HG02885 (cell line): ENCODE results near the gene TCOF1.

Experiments used
- ATAC-seq: cut with Tn5 transposase; IDR thresholded peaks from one replicate; pipeline ENCODE4 v1.9.1; 2021; ENCODE audit warnings: mild to moderate bottlenecking; ENCODE audit not compliant: unreplicated experiment, poor library complexity

TCOF1 gene

GRCh38 chr5:150321784-150322183, 35.7 kb upstream of the TCOF1 start:
- no peak for ATAC-seq

DNA sequence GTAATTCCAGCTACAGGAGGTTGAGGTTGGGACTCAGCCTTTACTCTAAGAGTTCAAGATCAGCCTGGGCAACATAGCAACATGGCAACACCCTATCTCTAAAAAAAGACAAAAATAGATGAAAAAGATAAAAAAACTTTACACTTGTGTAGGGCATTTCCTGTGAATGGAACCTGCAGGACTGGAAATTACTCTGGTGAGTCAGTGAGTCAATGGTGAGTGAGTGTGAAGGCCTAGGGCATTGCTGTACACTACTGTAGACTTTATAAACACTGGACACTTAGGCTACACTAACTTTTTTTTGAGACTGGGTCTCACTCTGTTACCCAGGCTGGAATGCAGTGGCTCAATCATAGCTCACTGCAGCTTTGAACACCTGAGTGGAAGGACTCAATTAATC, 35.3 kb upstream of the TCOF1 start:
- no peak for ATAC-seq

GRCh38 chr5:150323092-150323491, 34.4 kb upstream of the TCOF1 start:
- ATAC-seq: no peak

DNA sequence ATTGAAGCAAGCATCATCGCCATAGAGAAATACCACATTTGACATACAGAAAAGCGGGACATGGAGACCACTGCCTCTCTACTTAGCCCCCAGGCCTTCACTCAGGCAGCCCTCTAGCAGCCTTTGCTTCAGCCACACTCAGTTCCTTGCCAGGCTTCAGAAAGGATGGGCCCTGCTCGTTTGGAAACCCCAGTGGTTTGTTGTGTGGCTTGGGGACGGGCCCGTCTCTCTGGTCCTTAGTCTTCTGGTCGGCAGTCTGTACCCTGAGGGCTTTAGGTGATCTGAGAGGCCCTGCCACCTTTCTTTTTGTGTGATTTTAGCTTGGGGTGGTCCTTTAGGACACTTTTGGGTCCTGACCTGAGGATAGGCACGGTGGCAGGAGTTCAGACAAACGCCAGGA, 33.7 kb upstream of the TCOF1 start:
- ATAC-seq: no peak

- ATAC-seq: no peak
Measured at GRCh38 chr5:150325426-150325825, 32.1 kb upstream of the TCOF1 start.

- ATAC-seq: no peak
Measured at GRCh38 chr5:150326707-150327106, 30.8 kb upstream of the TCOF1 start.

- ATAC-seq: no peak
Measured at GRCh38 chr5:150327139-150327538, 30.4 kb upstream of the TCOF1 start.

GRCh38 chr5:150328515-150328914, 29.0 kb upstream of the TCOF1 start:
- no peak for ATAC-seq

GRCh38 chr5:150329038-150329437, 28.5 kb upstream of the TCOF1 start:
- ATAC-seq: no peak

DNA sequence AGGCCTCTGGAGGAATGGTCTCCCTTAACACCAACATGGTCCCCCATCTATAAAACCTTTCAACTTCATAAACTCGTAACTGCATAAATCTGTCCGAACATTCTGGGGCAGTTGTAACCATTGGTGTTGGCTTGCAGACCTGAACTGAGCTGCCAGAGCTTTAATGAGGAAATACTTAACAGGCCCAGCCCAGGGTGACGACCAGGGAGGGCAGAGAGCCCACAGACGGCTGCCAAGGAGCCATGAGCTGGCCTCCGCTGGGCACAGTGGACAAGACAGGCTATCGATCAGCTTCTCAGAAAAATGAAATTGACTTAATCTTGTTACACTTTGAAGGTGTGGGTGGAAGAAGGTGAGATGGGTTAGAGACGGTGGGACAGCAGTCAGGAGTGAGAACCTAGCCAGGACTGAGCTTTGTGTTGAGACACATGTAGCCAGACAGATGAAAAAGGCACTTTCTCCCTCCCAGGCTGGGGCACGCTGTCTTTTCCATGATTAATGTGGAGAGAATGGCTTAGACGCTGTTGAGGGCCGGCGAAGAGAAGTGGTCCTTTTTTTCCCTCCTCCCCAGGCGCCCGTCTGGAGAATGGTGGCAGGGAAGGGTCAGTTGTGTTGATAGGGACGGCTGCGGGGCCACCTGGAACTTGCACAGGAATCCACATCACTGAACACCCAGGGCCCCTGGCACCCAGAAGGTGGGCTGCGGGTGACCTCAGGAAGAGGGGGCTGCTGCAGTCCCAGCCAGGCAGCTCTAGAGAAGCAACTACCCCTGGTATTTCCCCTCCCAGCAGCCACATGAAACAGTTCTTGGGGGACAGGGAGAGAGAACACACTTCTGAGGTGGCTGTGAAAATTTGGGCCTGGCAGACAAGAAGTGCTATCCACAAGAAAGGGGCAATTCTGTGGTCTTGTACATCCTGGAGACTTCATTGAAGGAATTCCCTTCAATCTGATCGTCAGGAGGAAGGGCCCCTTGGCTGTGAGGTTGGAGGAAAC, 27.3 kb upstream of the TCOF1 start:
- ATAC-seq: no peak

DNA sequence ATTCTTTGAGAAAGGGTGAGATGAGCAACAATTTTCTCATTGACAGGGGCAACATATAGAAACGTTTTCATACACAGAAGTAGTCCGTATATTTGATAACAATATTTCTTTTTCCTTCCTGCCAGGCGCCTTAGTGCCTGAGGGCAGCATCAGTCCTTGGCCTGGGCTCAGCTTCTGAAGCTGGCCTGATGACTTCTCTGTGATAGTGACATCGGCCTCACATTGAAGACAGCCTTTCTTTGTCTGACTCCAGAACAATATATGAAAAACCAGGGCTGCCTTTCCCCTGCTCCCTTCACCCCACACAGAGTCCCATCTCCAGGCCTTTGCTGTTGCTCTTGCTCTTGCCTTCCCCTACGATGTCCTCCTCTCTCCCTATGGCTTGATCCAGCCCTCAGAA, 24.1 kb upstream of the TCOF1 start:
- no peak for ATAC-seq

- ATAC-seq: no peak
Measured at GRCh38 chr5:150335778-150336177, 21.7 kb upstream of the TCOF1 start.

DNA sequence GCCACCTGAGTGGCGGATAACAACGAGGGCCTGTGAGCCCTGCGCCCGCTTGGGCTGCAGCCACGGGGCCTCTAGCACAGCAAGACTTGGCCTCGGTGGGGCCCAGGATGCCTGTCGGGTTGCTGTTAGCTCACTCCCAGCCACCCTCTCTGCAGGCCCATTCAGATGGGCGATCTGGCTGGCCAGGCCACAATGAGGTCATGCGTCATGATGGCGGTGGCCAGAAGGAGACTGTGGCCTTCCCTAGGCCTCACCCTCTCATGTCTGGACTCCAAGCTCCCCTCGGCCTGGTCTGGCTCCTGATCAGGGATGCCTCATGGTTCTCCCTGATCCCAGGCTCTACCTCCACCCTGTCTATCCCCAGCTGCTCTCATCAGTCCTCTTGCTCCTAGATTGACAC, 19.0 kb upstream of the TCOF1 start:
- ATAC-seq: no peak

GRCh38 chr5:150339165-150339564, 18.3 kb upstream of the TCOF1 start:
- no peak for ATAC-seq

DNA sequence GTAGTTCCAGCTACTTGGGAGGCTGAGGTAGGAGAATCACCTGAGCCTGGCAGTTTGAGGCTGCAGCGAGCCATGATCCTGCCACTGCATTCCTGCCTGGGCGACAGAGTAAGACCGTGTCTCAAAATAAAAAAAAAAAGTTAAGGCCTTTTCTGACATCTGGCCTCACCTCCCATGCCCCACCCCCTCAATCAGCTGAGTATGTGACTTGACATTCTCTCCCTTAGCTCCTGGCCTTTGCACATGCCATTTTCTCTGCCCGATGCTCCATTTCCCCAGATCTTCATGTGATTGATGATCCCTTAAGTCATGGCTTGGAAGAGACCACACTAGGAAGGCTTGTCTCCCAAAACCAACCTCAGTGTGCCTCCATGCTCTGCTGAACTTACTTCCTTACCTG, 17.7 kb upstream of the TCOF1 start:
- no peak for ATAC-seq

DNA sequence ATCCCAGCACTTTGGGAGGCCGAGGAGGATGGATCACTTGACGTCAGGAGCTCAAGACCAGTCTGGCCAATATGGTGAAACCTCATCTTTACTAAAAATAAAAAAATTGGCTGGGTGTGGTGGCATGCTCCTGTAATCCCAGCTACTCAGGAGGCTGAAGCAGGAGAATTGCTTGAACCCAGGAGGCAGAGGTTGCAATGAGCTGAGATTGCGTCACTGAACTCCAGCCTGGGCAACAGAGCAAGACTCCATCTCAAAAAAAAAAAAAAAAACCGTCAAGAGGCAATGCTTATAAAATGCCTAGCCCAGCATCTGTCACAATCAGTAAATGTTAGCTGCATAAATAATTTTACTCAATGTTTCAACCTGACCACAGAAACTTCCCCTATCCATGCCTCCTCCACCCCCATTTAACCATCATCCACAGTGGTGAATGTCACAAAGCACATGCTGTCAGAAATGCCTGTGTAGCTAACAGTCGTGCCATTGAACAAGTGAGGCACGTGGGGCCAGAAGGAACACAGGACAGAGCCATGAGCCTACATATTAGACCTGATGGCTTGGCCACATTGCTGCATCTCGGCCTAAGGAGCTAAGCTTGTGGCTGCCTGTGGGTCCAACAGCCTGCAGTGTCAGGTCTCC, 16.8 kb upstream of the TCOF1 start:
- ATAC-seq: no peak

DNA sequence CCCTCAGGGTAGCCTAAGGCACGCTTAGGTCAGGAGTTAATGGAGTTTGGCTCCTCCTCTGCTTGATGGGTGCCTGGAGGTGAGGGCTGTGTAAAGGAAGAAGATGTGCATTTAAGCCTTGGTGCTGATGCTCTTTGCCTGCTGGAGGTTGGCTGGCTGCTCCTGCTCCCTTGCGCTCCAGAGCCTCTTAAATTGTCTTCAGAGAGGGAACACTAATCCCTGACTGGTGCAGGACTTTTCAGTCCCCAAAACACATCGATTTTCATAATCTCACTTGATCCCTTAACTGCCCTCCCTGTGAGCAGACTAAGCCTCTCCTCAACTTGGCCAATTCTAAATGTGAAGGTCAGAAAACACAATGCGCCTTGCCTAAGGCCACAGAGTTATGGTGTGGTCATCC, 16.2 kb upstream of the TCOF1 start:
- ATAC-seq: no peak

DNA sequence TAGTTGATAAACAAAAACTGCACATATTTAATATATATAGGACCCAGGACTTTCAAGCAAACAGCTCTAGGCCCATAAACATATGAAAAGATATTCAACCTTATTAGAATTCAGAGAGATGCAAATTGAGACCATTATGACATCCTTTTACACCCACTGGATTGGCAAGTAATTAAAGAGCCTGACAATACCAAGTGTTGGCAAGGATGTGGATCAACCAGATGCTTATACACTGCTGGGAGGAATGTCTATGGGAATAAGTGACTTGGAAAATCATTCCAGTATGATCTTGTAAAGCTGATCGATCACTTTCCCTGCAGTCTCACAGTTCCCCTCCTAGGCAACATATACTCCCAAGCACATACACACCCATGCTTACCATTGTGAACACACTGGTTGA, 15.5 kb upstream of the TCOF1 start:
- ATAC-seq: no peak

DNA sequence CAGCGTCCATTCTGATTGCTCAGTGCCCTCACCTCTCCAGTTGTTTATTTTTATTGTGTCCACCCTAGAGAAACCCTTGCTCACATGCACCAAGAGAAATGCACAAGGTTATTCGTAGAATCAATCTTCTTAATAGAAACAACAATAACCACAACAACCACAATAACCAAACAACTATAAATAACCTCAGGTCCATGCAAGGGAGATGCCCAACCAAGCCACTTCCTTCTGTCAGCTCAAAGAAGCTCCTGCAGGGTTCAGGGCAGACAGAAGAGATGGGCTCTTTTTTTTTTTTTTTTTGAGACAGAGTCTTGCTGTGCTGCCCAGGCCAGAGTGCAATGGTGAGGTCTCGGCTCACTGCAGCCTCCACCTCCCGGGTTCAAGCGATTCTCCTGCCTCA, 14.9 kb upstream of the TCOF1 start:
- no peak for ATAC-seq

- no peak for ATAC-seq
Measured at GRCh38 chr5:150343994-150344631, 13.4 kb upstream of the TCOF1 start.

DNA sequence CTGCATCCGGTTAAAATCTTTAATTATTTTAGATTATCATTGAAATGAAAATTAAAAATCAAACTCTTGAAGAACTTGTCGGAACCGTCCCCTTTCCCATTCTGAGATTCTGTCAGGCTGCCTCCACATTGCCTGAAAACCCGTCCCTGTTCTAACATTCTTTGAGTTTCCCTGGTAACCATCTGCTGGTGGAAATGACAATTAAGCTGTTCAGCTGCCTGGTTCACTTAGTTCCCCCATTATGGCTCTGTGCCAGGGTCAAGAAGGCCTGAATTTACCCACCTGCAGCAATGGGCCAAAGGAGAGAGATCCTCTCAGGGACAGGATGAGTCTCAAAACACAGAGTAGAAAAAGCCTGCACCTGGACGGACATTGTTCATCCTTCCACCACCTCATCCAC, 11.8 kb upstream of the TCOF1 start:
- ATAC-seq: no peak
